WERI-Rb-1 (cell line): Measurements from ENCODE around the gene LYAR.

Experiments used
- DNase-seq: peaks from one replicate; pipeline ENCODE4 v3.0.0-alpha.2; 2020
- H3K27ac ChIP-seq: fragments of 250-450 bp; sonication (Bioruptor Pico); 2 replicates; pipeline ENCODE4 v1.5.1; 2020; ENCODE audit warnings: mild to moderate bottlenecking, moderate library complexity
- H3K27me3 ChIP-seq: fragments of 250-450 bp; sonication (Bioruptor Pico); 2 replicates; pipeline ENCODE4 v1.5.1; 2021; ENCODE audit warnings: mild to moderate bottlenecking, low read depth, moderate library complexity; ENCODE audit not compliant: insufficient read depth, severe bottlenecking
- H3K36me3 ChIP-seq: fragments of 250-450 bp; sonication (Bioruptor Pico); 2 replicates; pipeline ENCODE4 v1.5.1; 2020; ENCODE audit warnings: mild to moderate bottlenecking, moderate library complexity
- H3K4me3 ChIP-seq: 2 replicates; pipeline ENCODE4 v1.5.1; 2011; ENCODE audit warnings: low read depth, mild to moderate bottlenecking, control low read depth, low read length
- H3K9me3 ChIP-seq: fragments of 250-450 bp; sonication (Bioruptor Pico); 2 replicates; pipeline ENCODE4 v1.5.1; 2021; ENCODE audit warnings: mild to moderate bottlenecking, moderate library complexity; ENCODE audit not compliant: severe bottlenecking
- CTCF ChIP-seq: IDR thresholded peaks from 2 replicates; pipeline ENCODE4 v1.5.1; 2011; ENCODE audit warnings: low read depth, mild to moderate bottlenecking, control low read depth, inconsistent platforms, low read length

The LYAR gene

GRCh38 chr4:4320951-4321714 lies 31.2 kb upstream of the LYAR start:
- Histone ChIP-seq H3K27ac (no peak overlapping the region), H3K36me3 (peaks cover 11% of the 10 kb centered on the region), H3K27me3 (no peaks in the 10 kb centered on the region), H3K4me3 (no peak overlapping the region), H3K9me3 (no peaks in the 10 kb centered on the region)
- TF ChIP-seq CTCF, result no peak
- DNase-seq, result no peak

- Histone ChIP-seq H3K9me3 (no peaks in the 10 kb centered on the region), H3K36me3 (peaks cover 16% of the 10 kb centered on the region), H3K27ac (no peak overlapping the region), H3K4me3 (no peak overlapping the region), H3K27me3 (no peaks in the 10 kb centered on the region)
- no peak for DNase-seq
- TF ChIP-seq CTCF, result no peak
Observed at GRCh38 chr4:4320528-4320927, 30.6 kb upstream of the LYAR start.

GRCh38 chr4:4317496-4318232 lies 27.7 kb upstream of the LYAR start:
- no peak for TF ChIP-seq CTCF
- H3K4me3 ChIP-seq, result no peak overlapping the region
- no peak for DNase-seq
- H3K27ac ChIP-seq, result no peak overlapping the region
- H3K36me3 ChIP-seq, result peaks cover 29% of the 10 kb centered on the region
- no peaks in the 10 kb centered on the region for H3K9me3 ChIP-seq
- H3K27me3 ChIP-seq, result no peaks in the 10 kb centered on the region

GRCh38 chr4:4316150-4316495 lies 26.2 kb upstream of the LYAR start:
- Histone ChIP-seq H3K4me3 (no peak overlapping the region), H3K36me3 (peaks cover 31% of the 10 kb centered on the region), H3K27me3 (no peaks in the 10 kb centered on the region), H3K9me3 (no peaks in the 10 kb centered on the region), H3K27ac (no peak overlapping the region)
- TF ChIP-seq CTCF, result no peak
- DNase-seq, result no peak

- H3K27me3 ChIP-seq, result no peaks in the 10 kb centered on the region
- H3K4me3 ChIP-seq, result no peak overlapping the region
- DNase-seq, result no peak
- peaks cover 28% of the 10 kb centered on the region for H3K36me3 ChIP-seq
- H3K27ac ChIP-seq, result no peak overlapping the region
- H3K9me3 ChIP-seq, result no peaks in the 10 kb centered on the region
- TF ChIP-seq CTCF, result no peak
Observed at GRCh38 chr4:4315461-4316149, 25.7 kb upstream of the LYAR start.
